B cell (primary cell): ENCODE measurements around the gene CCDC187.

Source experiments
- EZH2 ChIP-seq: IDR thresholded peaks from 2 replicates; pipeline ENCODE4 v1.6.1; 2012; ENCODE audit warnings: borderline replicate concordance, low read depth, mild to moderate bottlenecking, moderate library complexity, low read length; ENCODE audit not compliant: insufficient read depth, poor library complexity, severe bottlenecking
- TF ChIP-seq, protein P1 (sequence below): fragments of 200-600 bp; IDR thresholded peaks from one replicate; pipeline ENCODE4 v1.8.0; 2022; ENCODE audit warnings: antibody characterized with exemption, mild to moderate bottlenecking

DNA sequence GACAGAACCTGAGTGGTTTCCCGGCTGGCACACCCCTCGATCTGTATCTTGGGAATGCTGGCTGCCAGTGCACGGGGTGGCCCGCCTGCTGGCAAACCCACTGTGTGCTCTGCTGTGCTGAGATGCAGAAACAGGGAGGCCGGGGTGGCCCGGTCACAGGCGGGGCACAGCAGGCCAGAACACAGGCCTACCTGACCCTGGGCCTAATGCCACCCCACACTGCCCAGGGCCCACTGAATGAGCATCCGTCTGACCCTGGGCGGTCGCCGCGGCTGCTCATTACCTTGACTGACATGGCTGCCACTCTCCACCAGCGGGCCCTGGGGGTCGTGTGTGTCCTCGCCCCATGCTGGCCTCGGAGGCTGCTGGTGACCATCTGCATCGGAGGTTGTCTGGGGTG is 44.1 kb downstream of the CCDC187 start:
- TF ChIP-seq, protein P1, sequence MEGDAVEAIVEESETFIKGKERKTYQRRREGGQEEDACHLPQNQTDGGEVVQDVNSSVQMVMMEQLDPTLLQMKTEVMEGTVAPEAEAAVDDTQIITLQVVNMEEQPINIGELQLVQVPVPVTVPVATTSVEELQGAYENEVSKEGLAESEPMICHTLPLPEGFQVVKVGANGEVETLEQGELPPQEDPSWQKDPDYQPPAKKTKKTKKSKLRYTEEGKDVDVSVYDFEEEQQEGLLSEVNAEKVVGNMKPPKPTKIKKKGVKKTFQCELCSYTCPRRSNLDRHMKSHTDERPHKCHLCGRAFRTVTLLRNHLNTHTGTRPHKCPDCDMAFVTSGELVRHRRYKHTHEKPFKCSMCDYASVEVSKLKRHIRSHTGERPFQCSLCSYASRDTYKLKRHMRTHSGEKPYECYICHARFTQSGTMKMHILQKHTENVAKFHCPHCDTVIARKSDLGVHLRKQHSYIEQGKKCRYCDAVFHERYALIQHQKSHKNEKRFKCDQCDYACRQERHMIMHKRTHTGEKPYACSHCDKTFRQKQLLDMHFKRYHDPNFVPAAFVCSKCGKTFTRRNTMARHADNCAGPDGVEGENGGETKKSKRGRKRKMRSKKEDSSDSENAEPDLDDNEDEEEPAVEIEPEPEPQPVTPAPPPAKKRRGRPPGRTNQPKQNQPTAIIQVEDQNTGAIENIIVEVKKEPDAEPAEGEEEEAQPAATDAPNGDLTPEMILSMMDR, result no peak
- TF ChIP-seq EZH2, result no peak
